Stimulated activated CD8-positive, alpha-beta memory T cell treated with anti-CD3 and anti-CD28 coated beads, Interleukin-4, amount 100 ng/mL, for 1 hour (primary cell): ENCODE measurements around the gene TLE3.
A peak's percentile ranks its signal among the peaks of the same experiment; 100 is the strongest.
"Not testable (repeated sequence)": the region's sequence is repeated elsewhere in the genome, so short reads cannot be mapped to it uniquely, and the experiment has no call there.

Experiments used
- DNase-seq, 2 donors: peaks; one replicate each; pipeline ENCODE4 v3.0.0-alpha.2; 2020; ENCODE audit warnings: low read depth in 2 of 2, low spot score in 1 of 2

Gene TLE3

DNA sequence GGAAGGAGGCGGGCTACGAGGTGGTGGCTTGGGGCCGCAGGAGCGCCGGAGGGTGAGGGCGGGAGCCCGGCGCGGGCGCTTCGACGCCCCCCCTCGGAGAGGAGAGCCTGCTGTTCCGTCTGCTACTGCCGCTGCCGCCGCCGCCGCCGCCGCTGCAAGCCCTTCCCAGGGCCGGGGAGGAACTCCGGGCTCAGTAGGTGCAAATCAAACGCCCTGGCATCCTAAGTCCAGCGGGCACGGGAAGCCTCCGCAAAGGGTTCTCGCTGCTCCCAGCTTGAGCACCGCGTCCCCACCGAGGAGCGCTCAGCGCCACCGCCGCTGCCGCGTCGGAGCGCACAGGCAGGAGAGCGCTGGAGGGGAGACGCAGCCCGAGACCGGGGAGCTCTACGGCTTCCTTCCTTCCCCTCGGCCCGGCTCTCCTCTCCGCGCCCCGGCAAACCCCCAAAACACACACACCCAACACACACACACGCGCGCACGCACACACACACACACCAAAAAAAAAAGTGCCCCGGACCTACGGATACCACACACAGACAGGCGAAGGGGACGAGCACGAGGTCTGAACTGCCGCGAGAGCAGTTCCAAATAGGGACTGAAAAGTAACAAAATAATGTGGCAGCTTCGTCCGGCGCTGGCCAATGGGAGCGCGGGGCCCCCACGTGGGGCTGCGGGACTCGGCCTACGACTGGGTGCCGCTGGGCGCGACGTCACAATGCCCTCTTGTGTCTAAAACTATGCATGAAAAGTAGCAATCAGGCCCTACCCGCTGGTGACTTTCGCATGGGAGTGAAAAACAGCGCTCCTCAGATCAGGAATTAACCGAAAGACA, at the start of gene TLE3:
Gene TLE3, minus strand, starts transcription at position 597 of the 832 bp plus-strand sequence. CDS start 1,119 bp downstream, outside the sequence.
- peak; percentile 94 to 95 for DNase-seq

DNA sequence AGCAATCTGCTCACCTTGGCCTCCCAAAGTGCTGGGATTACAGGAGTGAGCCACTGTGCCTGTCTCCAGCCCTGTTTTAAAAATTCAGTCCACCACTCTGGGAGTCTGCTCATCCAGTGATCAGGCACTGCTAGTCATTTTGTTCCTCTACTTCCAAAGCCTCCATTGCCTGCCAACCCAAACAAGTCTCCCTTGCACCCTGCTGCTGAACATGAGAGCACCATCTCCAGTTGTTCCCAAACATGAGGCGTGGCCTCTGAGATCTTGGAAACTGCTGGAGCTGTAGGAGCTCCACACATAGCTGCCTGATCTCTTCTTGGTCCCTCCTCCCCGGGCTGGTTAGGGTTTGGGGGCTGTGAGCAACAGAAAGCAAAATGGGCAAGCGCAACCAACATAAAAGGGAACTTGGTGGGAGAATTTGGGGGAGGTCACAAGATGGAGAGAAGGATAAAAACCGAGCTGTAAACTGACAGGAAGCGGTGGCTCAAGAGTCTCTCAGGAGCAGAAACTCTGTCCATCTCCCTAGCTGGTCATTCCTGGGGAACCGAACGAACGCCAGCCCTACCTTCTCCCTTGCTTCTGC, 49.6 kb upstream of the TLE3 start:
- DNase-seq, result no peak

DNA sequence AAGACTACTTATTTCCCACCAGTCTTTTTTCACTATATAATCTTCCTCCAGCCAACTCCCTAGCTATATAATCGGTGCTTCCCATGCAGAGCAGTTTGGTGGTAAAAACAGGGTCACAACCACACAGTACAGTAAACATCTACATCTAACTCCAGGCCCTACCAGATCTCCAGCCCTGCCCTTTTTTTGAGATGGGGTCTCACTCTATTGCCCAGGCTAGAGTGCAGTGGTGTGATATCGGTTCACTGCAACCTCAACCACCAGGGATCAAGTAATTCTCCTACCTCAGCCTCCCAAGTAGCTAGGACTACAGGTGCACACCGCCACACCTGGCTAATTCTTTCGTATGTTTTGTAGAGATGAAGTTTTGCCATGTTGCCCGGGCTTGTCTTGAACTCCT, 49.1 kb upstream of the TLE3 start:
- no peak for DNase-seq

DNA sequence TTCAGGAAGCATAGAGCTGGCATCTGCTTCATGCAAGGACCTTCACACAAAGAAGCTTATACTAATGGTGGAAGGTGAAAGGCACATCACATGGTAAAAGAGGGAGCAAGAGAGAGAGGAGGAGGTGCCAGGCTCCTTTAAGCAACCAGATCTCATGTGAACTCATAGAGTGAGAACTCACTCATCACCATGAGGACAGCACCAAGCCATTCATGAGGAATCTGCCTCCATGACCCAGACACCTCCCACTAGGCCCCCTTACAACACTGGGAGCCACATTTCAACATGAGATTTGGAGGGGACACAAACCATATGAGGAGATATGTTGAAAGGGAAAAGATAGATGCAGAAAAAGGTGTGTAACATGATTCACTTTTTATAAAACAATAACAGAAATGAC, 48.4 kb upstream of the TLE3 start:
- DNase-seq, result no peak

DNA sequence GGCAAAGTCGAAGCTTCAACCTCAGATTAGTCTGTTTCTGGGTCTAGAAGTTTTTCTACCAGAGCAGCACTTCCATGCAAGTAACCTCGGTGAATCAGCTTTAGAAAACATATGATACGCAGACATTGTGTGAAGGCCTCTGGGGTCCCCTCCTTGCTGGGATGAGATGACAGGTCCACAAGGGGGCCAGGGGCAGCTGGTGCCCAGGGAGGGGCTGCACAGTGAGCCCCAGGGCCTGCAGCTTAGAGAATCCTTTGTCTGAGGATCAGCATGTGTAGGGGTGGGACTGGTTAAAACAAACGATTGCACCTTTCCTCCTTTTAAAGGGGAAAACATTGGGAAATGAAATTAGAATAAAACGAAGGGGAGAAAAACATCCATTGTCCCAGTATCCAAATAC, 47.5 kb upstream of the TLE3 start:
- no peak for DNase-seq

DNA sequence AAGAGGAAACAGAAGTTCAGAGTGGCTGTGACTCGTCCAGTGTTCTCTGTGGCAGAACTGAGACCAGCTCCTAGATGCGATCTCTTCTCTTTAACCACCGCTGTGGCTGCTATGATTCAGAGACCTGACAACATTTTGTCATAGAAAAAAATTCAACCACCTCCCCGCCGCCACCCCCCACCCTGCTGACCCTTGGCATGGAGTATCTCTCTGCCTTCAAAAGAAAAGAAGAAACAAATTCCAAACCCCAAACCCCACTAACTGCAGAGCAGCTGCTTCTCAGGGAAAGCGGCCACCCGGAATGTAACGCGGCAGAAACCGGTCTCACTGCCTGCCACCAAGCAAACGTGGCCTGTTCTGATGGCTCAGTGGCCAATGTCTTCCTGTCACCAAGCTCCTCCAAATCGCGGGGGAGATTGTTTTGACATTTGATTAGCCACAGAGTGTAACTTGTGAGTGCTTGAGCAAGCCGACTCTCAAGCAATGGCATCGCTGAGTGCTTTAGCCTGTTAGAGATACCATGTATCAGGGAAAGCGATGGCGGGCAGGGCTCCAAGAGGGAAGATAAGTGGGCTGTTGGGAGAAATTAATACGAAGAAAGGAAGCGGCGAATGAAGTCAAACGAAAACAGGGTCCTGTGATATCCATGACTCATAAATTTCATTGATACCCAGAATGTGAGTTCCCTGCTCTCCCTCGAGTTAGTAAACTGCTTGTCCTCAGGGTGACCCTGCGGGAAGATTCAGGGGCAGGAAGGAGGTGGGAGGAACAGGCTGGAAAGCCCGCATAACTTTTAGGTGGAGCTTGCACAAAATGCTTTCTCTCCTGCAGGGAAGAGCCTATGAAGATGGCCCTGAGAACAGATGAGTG, 44.8 kb upstream of the TLE3 start:
- DNase-seq, result no peak

DNA sequence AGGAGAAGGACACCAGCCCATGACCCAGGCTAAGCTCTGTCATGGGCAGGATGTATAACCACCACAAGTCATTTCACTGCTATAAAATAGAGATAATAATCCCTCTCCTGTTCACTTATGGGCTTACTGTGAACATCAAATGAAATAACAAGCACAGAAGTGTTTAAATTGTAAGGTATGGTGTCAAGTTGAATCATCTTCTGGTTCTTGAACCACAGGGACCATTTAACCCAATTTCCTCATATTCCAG, 44.3 kb upstream of the TLE3 start:
- no peak for DNase-seq

DNA sequence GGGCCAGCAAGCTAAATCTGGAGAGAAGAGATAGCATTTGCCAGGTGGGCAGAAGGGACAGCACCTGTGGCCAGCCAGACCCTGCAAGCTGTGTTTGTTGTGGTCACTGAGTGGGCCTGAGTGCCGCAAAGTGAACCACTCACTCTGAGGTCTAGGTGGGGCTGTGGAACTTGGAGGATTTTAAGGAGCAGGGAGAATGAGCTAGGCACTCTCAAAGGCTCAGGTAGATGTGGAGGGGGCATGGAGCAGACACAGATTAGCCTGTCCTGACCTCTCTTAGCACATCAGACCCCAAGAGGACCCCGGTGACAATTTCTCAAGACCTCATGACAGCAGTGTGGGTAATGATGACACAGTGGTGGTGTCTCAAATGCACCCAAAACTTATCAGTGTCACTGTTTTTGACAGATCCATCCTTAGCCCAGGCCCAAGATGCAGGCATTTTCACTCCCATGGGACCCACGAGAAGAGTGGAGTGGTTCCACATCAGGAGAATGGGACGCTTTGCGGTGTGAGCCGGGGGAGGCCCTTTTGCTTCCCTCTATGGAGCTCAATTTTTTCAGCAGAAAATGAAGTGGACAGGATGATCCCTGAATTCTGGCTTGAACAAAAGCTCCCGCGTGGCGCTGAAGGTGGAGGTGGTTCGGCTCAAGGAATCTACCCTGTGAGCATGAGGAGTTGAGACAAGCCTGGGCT, 43.8 kb upstream of the TLE3 start:
- no peak for DNase-seq

DNA sequence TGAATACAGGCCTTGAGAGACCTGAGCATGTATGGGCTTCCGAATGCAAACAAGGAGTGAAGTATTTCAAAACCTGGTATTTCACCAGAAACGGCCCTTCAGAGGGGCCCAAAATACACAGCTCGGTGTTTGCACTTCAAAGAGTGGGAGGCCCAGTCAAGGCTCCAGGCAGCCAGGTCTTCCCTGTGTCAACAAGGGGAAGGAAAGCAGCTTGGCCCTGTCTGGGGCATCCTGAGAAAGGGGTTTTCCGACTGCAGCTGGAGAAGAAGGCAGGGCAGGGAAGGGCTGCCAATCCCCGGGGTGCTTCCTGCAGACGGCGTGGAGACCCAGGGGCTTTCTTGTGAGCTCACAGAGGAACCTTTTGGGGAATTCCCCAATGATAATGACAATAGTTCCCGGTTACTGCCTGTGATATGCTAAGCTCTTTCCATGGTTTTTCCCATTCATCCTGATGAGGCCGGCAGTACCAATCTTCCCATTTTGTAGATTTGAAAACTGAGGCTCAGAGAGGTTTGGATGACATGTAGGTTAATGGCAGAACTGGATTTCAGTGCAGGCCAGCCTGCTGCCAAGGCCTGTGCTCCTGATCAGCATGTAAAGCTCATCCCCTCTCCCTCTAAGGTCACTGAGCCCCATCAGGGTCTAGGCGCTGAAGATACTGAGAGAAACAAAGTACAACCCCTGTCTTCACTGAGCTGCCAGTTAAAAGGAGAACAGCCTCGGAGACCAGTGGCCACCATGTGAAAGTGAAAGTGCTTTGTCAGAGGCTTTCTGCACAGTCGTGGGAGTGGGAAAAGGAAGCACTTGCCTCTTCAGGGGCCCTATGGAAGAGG, 43.0 kb upstream of the TLE3 start:
- DNase-seq, result no peak

DNA sequence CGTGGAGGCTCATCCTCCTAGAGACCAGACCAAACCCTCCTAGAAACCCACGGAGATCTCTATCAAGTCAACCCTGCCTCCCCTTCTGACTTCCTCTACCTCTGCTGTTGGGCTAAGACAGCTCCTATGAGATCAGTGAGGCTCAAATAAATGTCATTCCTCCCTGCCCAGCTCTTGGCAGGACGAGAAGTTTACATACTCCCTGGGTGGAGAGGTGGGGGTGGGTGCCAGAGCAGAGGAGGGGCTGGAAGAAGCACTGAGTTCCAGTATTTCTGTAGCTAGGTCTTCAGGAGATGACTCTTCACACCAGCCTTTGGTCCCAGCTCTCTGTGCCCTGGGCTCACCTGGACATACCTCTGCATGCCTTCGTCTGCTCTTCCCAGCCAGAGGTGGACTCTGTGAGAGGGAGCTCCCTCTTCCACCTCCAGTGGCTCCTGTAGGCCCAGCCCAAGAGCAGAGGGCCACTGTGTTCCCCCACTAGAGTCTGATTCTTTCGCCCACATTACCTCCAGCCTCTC, 42.4 kb upstream of the TLE3 start:
- DNase-seq, result no peak

DNA sequence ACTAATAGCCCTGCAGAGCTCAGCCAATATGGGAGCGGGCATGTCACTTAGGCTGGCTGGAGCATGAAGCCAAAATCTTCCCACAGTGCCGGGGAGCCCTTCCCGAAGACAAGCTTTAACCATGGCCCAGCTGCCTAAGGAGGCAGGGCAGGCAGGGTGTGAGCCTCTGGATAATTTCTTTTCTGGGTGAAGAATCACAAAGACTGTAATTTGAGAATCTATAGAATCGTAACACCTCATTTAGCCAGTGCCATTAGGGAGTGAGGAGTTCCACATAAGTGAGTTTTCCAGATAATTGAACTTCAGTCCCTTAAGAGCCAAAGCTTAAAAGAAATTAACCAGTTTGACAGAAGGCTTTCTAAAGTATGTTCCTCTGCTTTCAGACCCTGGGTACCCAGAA, 40.2 kb upstream of the TLE3 start:
- no peak for DNase-seq

DNA sequence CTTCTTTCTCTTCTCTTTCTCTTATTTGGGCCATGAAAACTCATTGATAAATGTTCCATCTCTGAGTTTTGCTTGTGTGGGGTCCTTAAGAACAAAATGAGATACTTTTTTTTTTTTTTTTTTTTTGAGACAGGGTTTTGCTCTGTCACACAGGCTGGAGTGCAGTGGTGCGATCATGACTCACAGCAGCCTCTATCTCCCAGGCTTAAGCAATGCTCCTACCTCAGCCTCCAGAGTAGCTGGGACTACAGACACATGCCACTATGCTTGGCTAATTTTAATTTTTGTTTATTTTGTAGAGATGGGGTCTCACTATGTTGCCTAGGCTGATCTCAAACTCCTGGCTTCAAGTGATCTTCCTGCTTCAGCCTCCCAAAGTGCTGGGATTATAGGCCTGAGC, 39.3 kb upstream of the TLE3 start:
- not testable (repeated sequence) for DNase-seq

DNA sequence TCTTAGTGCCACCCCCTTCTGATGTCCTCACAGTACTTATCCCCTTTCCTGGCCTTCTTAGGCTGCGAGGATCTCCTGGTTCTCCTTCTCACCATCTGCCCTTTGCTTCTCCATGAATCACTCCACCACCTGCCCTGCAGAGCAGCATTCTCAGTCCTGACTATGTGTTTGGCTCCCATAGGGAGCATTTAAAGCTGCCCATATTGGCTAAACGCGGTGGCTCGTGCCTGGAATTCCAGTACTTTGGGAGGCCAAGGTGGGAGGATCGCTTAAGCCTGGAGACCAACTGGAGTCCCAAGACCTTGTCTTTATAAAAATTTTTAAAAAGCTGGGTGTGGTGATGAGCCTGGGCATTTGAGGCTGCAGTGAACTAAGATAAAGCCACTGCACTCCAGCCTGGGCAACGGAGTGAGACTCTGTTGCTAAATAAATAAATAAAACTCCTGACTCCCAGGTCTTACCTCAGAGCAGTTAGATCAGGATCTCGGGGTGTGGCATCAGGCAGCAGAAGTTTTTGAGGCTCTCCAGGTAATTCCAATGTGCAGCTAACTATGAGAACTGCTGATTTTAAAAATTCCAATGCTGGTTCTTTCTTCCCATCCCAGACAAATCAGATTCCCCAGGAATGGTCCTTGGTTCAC, 36.2 kb upstream of the TLE3 start:
- no peak for DNase-seq

DNA sequence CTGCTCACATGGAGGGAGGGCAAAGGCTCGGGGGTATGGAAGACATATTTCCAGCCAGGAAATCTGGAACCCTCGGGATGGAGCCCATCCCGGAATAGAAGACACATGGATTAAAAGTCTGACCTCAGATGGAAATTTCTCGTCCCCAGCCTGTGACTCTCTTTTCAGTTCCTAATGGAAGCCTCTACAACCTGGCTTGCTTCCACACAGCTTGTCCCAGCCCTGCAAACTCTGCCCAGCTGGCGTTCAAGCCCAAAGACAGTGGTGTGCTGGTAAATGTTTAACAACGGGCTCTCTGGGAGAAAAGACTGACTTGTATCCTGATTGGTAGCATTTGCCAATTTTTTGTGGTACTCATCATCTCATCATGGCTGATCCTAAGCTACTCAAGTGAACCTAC, 35.6 kb upstream of the TLE3 start:
- DNase-seq, result no peak

DNA sequence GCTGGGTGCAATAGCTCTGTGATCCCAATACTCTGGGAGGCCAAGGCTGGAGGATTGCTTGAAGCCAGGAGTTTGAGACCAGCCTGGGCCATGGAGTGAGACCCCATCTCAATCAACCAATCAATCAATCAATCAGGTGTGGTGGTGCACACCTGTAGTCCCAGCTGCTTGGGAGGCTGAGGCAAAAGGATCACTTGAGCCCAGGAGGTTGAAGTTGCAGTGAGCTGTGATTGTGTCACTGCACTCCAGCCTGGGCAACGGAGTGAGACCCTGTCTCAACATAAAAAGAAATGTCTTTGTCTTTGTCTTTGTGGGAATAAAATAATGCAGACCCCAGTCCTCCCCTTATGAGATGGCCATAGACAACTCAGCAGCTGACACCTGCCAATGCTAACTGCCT, 34.9 kb upstream of the TLE3 start:
- no peak for DNase-seq

DNA sequence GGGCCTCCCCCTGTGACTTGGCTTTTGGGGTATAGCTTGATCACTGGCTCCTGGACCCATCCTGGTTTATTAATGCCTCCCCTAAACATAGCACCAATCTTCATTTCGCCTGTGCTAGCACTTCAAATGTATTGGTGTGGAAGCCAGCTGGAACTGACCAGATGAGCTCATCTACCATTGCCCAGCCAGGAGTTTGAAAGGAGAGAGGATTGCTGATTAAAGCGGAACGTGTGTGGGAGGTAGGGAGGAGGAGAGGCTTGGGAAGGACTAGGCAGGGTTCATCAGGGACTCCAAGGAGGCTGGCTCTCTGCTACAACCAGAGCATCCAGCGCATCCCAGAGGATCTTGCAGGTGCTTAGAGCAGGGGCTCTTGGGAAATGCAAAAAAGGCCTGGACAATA, 34.4 kb upstream of the TLE3 start:
- no peak for DNase-seq

DNA sequence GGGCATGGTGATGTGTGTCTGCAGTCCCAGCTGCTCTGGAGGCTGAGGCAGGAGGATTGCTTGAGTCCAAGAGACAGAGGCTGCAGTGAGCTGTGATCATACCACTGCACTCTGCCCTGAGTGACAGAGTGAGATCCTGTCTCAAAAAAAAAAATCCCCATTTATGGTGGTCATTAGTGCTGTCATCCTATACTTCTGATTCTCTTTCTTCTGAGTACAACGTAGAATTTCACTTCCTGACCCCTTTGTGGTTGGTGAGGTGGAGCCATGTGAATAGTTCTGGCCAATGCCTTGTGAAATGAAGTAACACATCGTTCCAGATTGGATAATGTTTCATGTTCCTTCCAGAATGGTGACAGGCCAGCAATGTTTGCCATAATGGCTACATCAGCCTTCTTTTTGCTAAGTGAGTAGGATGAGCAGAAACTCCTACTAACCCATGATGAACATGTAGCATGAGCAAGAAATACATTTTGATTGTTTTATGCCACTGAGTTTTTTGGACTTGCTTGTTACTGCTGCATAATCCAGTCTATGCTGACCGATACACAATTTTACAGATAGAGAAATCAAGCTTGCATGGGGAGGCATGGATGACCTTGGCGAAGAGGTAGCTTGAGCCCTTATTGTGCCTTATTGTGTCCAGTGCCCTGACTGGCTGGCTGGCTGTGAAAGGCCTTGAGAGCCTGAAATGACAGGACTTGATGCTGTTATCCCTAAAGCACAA, 30.9 kb upstream of the TLE3 start:
- no peak for DNase-seq

DNA sequence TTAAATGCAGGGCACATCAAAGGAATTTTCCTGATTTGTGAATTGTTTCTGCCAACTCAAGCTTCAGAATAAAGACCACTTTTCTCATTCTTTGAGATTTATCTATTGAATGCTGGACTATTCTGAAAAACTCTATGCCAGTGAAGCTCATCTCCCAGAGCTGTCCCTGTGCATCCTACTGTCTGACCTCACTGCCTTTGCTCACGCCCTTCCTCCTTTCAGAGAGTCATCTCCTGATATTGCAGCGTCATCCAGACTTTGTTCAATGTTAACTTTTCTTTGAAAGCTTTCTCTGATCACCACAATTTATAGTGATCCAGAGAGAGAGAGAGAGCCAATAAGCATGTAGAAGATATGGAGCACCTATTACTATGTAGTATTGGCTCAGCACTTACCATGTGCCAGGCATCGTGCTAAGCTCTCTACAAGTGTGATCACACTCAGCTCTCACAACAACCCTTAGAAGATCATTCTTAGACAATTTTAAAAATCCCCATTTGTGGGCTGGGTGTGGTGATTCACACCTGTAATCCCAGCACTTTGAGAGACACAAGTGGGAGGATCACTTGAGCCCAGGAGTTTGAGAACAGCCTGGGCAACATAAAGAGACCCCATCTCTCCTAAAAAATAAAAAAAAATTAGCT, 30.2 kb upstream of the TLE3 start:
- DNase-seq, result no peak

DNA sequence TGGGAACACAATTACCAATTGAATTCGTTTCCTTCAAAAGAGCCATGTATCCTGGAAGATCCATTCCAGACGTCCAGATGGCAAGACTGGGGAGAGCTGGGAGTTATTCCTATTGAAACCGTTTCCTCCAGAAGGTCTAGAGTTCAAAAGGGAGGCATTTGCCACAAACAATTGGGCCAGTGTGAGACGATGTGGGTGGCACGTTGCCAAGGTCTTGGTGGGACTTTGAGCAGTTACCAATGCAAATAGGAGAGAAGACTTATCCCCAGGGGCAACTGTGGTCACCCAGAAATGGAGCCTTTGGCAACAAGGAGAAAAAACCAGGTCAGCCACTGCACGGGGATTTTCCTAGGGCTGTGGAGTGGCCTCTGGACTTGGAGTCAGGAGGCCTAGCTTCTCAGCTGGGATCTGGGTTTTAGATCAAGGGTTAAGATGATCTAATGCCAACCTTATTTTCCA, 29.6 kb upstream of the TLE3 start:
- no peak for DNase-seq
